ENCODE data around the gene DNAH2. TPM values are rescaled to one million over a fixed set of nuclear protein-coding genes. Genes with fewer than 3 reads are reported as not detected.

The DNAH2 gene
- polyA plus RNA-seq, 1 experiment, result 0.06 TPM

- H3K9me3 ChIP-seq (ENCODE audit: control insufficient read depth, insufficient read depth, low read length), result peaks cover 4% of the 10 kb centered on the region; the same call in 1 of the 2 replicates
- CTCF ChIA-PET, result interaction anchor here (1.0 kb wide), 1 partner anchor 11 kb away, joined by 3 read pairs; no protein-coding TSS in a partner anchor
- no peaks in the 10 kb centered on the region for H3K27me3 ChIP-seq (ENCODE audit: control insufficient read depth, insufficient read depth, low read length)
- peak overlapping the region; percentile 99 for H3K27ac ChIP-seq (ENCODE audit: low read depth, low read length)
- no peak for DNase-seq (ENCODE audit: low read depth, low spot score)
- H3K4me3 ChIP-seq (ENCODE audit: low read depth, low read length), result peak overlapping the region; percentile 59
- POLR2A ChIA-PET, result no interaction called here
- no peak for TF ChIP-seq CTCF (IDR thresholded peaks at IDR 0.05; ENCODE audit: low read depth, low read length)
These were observed 123.3 kb downstream of the DNAH2 start for GRCh38 chr17:7840875-7841274.

- peak overlapping the region; percentile 99 for H3K27ac ChIP-seq (ENCODE audit: low read depth, low read length)
- H3K9me3 ChIP-seq (ENCODE audit: control insufficient read depth, insufficient read depth, low read length), result peaks cover 4% of the 10 kb centered on the region; the same call in 1 of the 2 replicates
- DNase-seq (ENCODE audit: low read depth, low spot score), result peak; percentile 55
- POLR2A ChIA-PET, result interaction anchor here (1.0 to 2.1 kb wide), 3 partner anchors 15 to 332 kb away, joined by 3 to 16 read pairs (median 4); partner anchors contain the start of gene NAA38
- CTCF ChIA-PET, result no interaction called here
- peak overlapping the region; percentile 59 for H3K4me3 ChIP-seq (ENCODE audit: low read depth, low read length)
- no peaks in the 10 kb centered on the region for H3K27me3 ChIP-seq (ENCODE audit: control insufficient read depth, insufficient read depth, low read length)
- TF ChIP-seq CTCF (IDR thresholded peaks at IDR 0.05; ENCODE audit: low read depth, low read length), result no peak
These were observed 123.9 kb downstream of the DNAH2 start for GRCh38 chr17:7841396-7841914.

GRCh38 chr17:7841915-7842379 is 124.4 kb downstream of the DNAH2 start:
- peaks cover 4% of the 10 kb centered on the region; the same call in 1 of the 2 replicates for H3K9me3 ChIP-seq (ENCODE audit: control insufficient read depth, insufficient read depth, low read length)
- H3K27me3 ChIP-seq (ENCODE audit: control insufficient read depth, insufficient read depth, low read length), result no peaks in the 10 kb centered on the region
- peak overlapping the region; percentile 59 for H3K4me3 ChIP-seq (ENCODE audit: low read depth, low read length)
- no peak for TF ChIP-seq CTCF (IDR thresholded peaks at IDR 0.05; ENCODE audit: low read depth, low read length)
- ChIA-PET POLR2A (interaction anchor here (0.6 to 2.1 kb wide), 5 partner anchors 15 to 331 kb away, joined by 3 to 16 read pairs (median 4); partner anchors contain the start of gene NAA38), CTCF (no interaction called here)
- peak; percentile 62 for DNase-seq (ENCODE audit: low read depth, low spot score)
- peak overlapping the region; percentile 99 for H3K27ac ChIP-seq (ENCODE audit: low read depth, low read length)

- peak; percentile 81 for DNase-seq (ENCODE audit: low read depth, low spot score)
- ChIA-PET POLR2A (interaction anchor here (0.6 to 2.1 kb wide), 5 partner anchors 14 to 331 kb away, joined by 3 to 16 read pairs (median 4); partner anchors contain the start of gene NAA38), CTCF (interaction anchor here (1.0 kb wide), 1 partner anchor 8 kb away, joined by 3 read pairs; no protein-coding TSS in a partner anchor)
- Histone ChIP-seq H3K4me3 (ENCODE audit: low read depth, low read length) (peak overlapping the region; percentile 59), H3K27ac (ENCODE audit: low read depth, low read length) (peak overlapping the region; percentile 99), H3K27me3 (ENCODE audit: control insufficient read depth, insufficient read depth, low read length) (no peaks in the 10 kb centered on the region), H3K9me3 (ENCODE audit: control insufficient read depth, insufficient read depth, low read length) (peaks cover 4% of the 10 kb centered on the region; the same call in 1 of the 2 replicates)
- TF ChIP-seq CTCF (IDR thresholded peaks at IDR 0.05; ENCODE audit: low read depth, low read length), result no peak
These were observed 125.1 kb downstream of the DNAH2 start for GRCh38 chr17:7842380-7843256.
